MCF 10A (cell line): ENCODE results near the gene VRK3. TPM values are rescaled to one million over a fixed set of nuclear protein-coding genes. Genes with fewer than 3 reads are reported as not detected.

Source experiments
- BruUV-seq: library from RNA; stranded (reverse); fragments of 400-500 nt; replicated peaks from 2 replicates; lab custom pipeline; 2021; lab: Mats Ljungman, UMichigan
- CTCF ChIA-PET: fragments of 300-600 bp; sonication (Branson Sonifier 250); formaldehyde crosslinking; extraction: SDS; loops from one replicate; lab custom pipeline; 2021; ENCODE audit warnings: antibody characterized with exemption, inconsistent platforms; lab: Yijun Ruan, JAX
- POLR2A ChIA-PET: fragments of 300-600, 350-650 bp; sonication (Branson Sonifier 250); formaldehyde crosslinking; extraction: SDS; loops from one replicate; lab custom pipeline; 2020; ENCODE audit warnings: antibody characterized with exemption, inconsistent platforms; lab: Yijun Ruan, JAX
- DNase-seq: peaks from one replicate; pipeline ENCODE4 v3.0.0-alpha.2; 2018; ENCODE audit not compliant: unreplicated experiment
- H3K27ac Mint-ChIP-seq: one replicate; pipeline ENCODE4 v1.8.0; 2022; ENCODE audit warnings: mild to moderate bottlenecking, low read depth, mixed read lengths; ENCODE audit not compliant: unreplicated experiment
- H3K27me3 Mint-ChIP-seq: one replicate; pipeline ENCODE4 v1.8.0; 2022; ENCODE audit warnings: mixed read lengths; ENCODE audit not compliant: insufficient read depth, unreplicated experiment
- H3K36me3 Mint-ChIP-seq: one replicate; pipeline ENCODE4 v1.8.0; 2022; ENCODE audit warnings: mild to moderate bottlenecking, moderate library complexity, mixed read lengths; ENCODE audit not compliant: insufficient read depth, unreplicated experiment
- H3K4me1 Mint-ChIP-seq: one replicate; pipeline ENCODE4 v1.8.0; 2022; ENCODE audit warnings: mixed read lengths; ENCODE audit not compliant: insufficient read depth, unreplicated experiment
- H3K4me3 Mint-ChIP-seq: one replicate; pipeline ENCODE4 v1.8.0; 2022; ENCODE audit warnings: mild to moderate bottlenecking, moderate library complexity, mixed read lengths; ENCODE audit not compliant: unreplicated experiment
- H3K9me3 Mint-ChIP-seq: one replicate; pipeline ENCODE4 v1.8.0; 2022; ENCODE audit warnings: mixed read lengths; ENCODE audit not compliant: unreplicated experiment
- intact Hi-C: fragments of 100-400 bp; cut with micrococcal nuclease; formaldehyde crosslinking; loops from 2 replicates; pipeline ENCODE4 v1.14.1; 2022
- total RNA-seq: library from RNA; stranded (reverse); gene quantifications from 2 replicates; pipeline ENCODE4 v1.2.3, GENCODE V29; 2022
- TF ChIP-seq, protein P1 (sequence below): fragments of 200-600 bp; IDR thresholded peaks from one replicate; pipeline ENCODE4 v1.8.0; 2022; ENCODE audit warnings: antibody characterized with exemption, mild to moderate bottlenecking; ENCODE audit not compliant: unreplicated experiment

The VRK3 gene
- total RNA-seq, 1 experiment from 2014 or later: 24.7 TPM

GRCh38 chr19:50003810-50004419, 21.3 kb downstream of the VRK3 start:
- BruUV-seq: no TSS peak
- H3K4me1 Mint-ChIP-seq: peaks cover 11% of the 10 kb centered on the region
- TF ChIP-seq, protein P1, sequence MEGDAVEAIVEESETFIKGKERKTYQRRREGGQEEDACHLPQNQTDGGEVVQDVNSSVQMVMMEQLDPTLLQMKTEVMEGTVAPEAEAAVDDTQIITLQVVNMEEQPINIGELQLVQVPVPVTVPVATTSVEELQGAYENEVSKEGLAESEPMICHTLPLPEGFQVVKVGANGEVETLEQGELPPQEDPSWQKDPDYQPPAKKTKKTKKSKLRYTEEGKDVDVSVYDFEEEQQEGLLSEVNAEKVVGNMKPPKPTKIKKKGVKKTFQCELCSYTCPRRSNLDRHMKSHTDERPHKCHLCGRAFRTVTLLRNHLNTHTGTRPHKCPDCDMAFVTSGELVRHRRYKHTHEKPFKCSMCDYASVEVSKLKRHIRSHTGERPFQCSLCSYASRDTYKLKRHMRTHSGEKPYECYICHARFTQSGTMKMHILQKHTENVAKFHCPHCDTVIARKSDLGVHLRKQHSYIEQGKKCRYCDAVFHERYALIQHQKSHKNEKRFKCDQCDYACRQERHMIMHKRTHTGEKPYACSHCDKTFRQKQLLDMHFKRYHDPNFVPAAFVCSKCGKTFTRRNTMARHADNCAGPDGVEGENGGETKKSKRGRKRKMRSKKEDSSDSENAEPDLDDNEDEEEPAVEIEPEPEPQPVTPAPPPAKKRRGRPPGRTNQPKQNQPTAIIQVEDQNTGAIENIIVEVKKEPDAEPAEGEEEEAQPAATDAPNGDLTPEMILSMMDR: no peak
- H3K27ac Mint-ChIP-seq: peak overlapping the region; percentile 36
- POLR2A ChIA-PET: interaction anchor here (0.6 to 1.7 kb wide), 5 partner anchors 11 to 74 kb away, joined by 3 to 7 read pairs (median 5); partner anchors contain the start of genes NUP62, VRK3 and ZNF473
- CTCF ChIA-PET: interaction anchor here (0.6 to 0.9 kb wide), 3 partner anchors 48 to 231 kb away, joined by 3 to 4 read pairs (median 3); no protein-coding TSS in a partner anchor
- H3K36me3 Mint-ChIP-seq: peaks cover 69% of the 10 kb centered on the region
- no peaks in the 10 kb centered on the region for H3K27me3 Mint-ChIP-seq
- no peak overlapping the region for H3K4me3 Mint-ChIP-seq
- no peaks in the 10 kb centered on the region for H3K9me3 Mint-ChIP-seq
- intact Hi-C loops: no loop called here
- DNase-seq: peak; percentile 95

GRCh38 chr19:50003254-50003788, 21.9 kb downstream of the VRK3 start:
- Mint-ChIP-seq H3K4me3 (no peak overlapping the region), H3K27me3 (no peaks in the 10 kb centered on the region), H3K9me3 (no peaks in the 10 kb centered on the region), H3K27ac (no peak overlapping the region), H3K36me3 (peaks cover 67% of the 10 kb centered on the region), H3K4me1 (peaks cover 11% of the 10 kb centered on the region)
- ChIA-PET POLR2A (interaction anchor here (0.6 to 1.7 kb wide), 4 partner anchors 10 to 74 kb away, joined by 3 to 7 read pairs (median 5); partner anchors contain the start of genes NUP62 and VRK3), CTCF (interaction anchor here (0.9 to 1.1 kb wide), 2 partner anchors 20 to 66 kb away, joined by 3 to 4 read pairs; no protein-coding TSS in a partner anchor)
- no peak for DNase-seq
- intact Hi-C loops: no loop called here
- BruUV-seq: no TSS peak
- TF ChIP-seq, protein P1: no peak

DNA sequence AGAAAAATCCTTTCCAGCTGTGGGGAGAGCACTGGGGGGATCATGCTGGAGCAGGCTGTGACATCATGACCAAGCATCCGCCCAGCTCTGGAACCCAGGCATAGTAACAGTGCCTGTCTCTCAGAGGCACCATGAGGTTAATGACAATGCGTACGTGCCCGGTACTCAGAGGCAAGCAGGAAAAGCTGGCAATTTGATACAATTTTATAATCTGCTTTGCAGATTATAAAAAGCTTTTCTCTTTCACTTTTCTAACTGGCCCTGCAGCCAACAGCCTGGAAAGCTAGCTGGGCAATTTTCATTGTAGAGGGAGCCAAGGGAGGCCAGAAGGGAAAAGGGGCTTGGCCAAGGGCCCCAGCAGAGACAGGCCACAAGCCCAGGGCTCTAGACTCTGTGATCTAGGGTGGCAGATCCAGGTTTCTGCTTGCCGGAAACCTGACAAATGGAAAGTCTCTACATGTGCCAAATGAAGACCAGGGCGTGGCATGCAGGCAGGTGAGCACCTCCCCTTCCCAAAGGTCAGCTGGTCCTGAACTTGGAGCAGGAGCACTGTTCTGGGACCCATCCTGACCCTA, 22.7 kb downstream of the VRK3 start:
- TF ChIP-seq, protein P1: no peak
- Mint-ChIP-seq H3K4me3 (no peak overlapping the region), H3K36me3 (peaks cover 73% of the 10 kb centered on the region), H3K4me1 (peaks cover 11% of the 10 kb centered on the region), H3K9me3 (no peaks in the 10 kb centered on the region), H3K27me3 (no peaks in the 10 kb centered on the region), H3K27ac (no peak overlapping the region)
- DNase-seq: no peak
- ChIA-PET POLR2A (interaction anchor here (1.7 kb wide), 1 partner anchor 9 kb away, joined by 5 read pairs; no protein-coding TSS in a partner anchor), CTCF (interaction anchor here (0.6 to 1.1 kb wide), 3 partner anchors 20 to 98 kb away, joined by 3 read pairs; no protein-coding TSS in a partner anchor)
- no TSS peak for BruUV-seq
- intact Hi-C loops: no loop called here

GRCh38 chr19:50001775-50002174, 23.4 kb downstream of the VRK3 start:
- Mint-ChIP-seq H3K27ac (no peak overlapping the region), H3K4me3 (no peak overlapping the region), H3K4me1 (peaks cover 11% of the 10 kb centered on the region), H3K27me3 (no peaks in the 10 kb centered on the region), H3K9me3 (no peaks in the 10 kb centered on the region), H3K36me3 (peaks cover 75% of the 10 kb centered on the region)
- POLR2A ChIA-PET: interaction anchor here (0.6 kb wide), 1 partner anchor 8 kb away, joined by 3 read pairs; no protein-coding TSS in a partner anchor
- intact Hi-C loops: no loop called here
- TF ChIP-seq, protein P1: no peak
- CTCF ChIA-PET: interaction anchor here (0.6 to 1.1 kb wide), 2 partner anchors 64 to 97 kb away, joined by 3 read pairs; no protein-coding TSS in a partner anchor
- BruUV-seq: no TSS peak
- DNase-seq: no peak
